HG03378 (cell line): ENCODE results near the gene ZNF554.
"Not testable (repeated sequence)": the region's sequence is repeated elsewhere in the genome, so short reads cannot be mapped to it uniquely, and the experiment has no call there.

Source experiments
- ATAC-seq: cut with Tn5 transposase; IDR thresholded peaks from one replicate; pipeline ENCODE4 v1.9.1; 2021; ENCODE audit warnings: mild to moderate bottlenecking, moderate library complexity; ENCODE audit not compliant: unreplicated experiment

The ZNF554 gene

DNA sequence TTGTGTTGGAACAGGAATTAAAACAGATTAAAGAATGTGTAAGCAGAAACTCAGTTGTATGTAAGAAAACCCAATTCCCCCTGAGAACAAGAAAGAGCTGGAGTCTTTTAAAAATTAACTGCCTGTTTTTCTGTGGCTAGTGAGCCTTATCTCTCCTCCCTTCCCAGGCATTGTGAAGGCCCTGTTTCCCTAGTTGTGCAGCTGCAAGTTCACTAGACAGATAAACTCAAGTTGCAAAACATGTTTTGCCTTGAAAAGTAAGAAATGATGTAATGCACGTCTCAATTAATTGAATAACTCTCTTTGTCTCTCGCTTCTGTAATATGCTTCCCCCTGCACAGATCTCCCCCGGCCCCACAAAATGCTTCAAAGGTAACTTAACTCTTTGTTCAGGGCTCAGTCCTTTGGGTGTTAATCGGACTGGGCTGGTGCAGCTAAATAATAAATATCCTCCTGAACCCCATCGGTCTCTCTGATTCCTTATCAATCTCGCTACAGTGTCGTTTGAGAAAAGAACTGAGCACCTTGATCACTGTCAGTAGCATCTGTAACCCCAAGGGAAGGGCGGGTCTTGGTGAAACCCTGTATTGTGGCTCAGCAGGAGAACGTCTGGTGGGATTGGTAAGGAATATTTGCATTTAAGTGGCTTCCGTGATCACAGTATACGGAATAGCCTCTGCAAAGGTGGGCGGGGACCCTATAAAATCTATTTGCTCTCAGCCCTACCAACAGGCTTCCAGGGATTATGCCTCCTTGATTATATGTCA is 45.8 kb downstream of the ZNF554 start:
- ATAC-seq: no peak

DNA sequence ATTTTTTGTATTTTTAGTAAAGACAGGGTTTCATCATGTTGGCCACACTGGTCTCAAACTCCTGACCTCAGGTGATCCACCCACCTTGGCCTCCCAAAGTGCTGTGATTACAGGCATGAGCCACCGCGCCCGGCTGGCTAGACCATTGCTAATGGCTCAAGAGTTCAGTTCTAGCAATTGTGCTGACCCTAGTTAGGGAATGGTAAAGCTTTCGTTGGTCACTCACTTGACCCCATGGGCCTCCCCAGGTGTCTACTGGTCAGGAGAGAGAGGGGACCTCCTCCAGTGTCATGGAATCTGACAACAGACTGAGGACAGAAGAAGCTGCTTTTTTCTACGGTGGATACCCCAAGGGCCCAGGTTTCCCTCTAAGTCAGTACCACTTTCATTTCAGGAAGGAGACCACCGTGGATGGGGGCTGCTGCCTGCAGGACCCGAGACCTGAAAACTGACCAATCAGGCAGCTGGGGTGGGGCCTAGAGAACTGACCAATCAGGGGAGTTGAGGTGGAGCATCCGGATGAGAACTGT is 46.9 kb downstream of the ZNF554 start:
- ATAC-seq: no peak

DNA sequence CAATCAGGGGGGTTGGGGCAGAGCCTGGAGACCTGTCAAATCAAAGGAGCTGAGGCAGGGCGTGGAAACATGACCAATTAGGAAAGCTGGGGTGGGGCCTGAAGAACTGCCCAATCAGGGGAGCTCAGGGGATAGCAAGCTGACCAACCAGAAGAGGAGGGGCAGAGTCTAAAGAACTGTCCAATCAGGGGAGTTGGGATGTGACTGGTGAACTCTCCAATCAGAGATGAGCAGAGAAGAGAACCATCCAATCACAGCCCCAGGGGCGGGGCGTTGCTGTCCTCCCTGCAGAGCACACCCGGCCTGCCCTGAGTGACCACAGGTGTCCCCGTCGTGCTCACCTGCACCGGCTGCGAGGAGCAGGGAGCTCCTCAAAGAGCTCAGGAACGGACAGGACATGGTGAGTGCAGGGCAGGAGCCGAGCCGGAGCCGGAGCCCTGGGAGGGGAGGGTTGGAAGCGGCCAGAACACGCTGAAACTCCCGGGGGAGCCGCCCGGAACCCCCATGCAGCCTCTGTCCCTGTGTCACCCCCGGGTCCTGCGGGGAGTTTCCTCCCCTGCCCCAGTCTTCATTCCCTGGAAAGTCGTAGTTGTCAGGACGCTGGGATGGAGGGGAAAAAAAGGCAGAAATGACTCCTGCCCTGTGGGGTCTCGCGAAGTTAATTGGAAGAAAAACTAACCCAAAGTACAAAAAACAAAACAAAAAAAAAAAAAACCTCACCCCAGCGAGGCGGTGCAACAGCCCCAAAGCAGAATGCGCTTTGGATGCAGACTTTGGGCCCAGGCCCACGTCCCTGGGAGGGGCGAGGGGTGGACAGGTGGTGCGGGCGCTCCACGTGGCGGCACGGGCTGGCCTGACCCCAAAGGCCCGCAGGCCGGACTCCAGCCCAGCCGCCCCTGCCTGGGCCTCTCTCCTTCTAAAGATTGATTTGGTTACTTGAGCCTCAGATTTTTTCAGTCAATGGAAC is 47.6 kb downstream of the ZNF554 start, which contains the start of gene ZNF556:
Gene ZNF556, plus strand, starts transcription at position 311 of the 967 bp plus-strand sequence. Its CDS starts 87 bp downstream, at position 398.
- no peak for ATAC-seq

DNA sequence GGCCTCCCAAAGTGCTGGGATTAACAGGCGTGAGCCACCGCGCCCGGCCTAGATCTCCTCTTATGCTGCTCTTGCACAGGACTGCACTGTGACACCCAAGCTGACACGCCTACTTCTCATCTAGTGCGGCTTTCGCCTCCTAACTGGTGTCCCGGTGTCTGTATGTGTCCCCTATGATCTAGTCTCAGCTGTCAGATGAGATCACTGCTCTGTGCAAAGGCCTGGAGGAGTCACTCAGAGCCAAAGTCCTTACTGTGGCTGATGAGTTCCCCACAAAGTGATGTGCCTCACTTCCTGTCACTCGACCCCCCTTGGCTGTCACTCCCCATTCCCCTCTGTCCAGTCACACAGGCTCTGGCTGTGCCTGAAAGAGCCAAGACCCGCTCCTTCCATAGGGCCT is 50.0 kb downstream of the ZNF554 start:
- no peak for ATAC-seq

DNA sequence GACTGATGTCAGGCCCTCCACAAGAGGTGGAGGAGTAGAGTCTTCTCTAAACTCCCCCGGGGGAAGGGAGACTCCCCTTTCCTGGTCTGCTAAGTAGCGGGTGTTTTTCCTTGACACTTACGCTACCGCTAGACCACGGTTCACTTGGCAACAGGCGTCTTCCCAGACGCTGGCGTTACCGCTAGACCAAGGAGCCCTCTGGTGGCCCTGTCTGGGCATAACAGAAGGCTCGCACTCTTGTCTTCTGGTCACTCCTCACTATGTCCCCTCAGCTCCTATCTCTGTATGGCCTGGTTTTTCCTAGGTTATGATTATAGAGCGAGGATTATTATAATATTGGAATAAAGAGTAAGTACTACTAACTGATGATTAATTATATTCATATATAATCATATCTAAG is 52.5 kb downstream of the ZNF554 start:
- ATAC-seq: not testable (repeated sequence)

DNA sequence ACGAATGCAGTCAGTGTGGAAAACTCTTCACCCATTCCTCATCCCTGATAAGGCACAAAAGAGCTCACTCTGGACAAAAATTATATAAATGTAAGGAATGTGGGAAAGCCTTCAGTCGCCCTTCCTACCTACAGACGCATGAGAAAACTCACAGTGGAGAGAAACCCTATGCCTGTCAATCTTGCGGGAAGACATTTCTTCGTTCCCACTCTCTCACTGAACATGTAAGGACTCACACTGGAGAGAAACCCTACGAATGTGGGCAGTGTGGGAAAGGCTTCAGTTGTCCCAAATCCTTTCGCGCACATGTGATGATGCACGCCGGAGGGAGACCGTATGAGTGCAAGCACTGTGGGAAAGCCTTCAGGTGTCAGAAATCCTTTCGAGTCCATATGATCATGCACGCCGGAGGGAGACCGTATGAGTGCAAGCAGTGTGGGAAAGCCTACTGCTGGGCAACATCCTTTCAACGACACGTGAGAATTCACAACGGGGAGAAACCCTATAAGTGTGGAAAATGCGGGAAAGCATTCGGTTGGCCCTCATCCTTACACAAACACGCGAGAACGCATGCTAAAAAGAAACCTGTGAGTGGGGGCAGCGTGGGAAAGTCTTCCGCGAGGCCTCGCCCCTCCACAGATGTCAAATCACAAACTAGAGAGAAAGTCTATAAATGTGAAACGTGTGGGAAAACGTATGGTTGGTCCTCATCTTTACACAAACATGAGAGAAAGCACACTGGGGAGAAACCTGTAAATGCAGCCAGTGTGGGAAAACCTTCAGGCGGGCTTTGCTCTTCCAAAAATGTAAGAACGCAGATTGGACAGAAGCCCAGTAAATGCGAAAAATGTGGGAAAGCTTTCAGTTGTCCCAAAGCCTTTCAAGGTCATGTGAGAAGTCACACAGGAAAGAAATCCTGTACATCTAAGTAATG is 58.0 kb downstream of the ZNF554 start:
- ATAC-seq: no peak

DNA sequence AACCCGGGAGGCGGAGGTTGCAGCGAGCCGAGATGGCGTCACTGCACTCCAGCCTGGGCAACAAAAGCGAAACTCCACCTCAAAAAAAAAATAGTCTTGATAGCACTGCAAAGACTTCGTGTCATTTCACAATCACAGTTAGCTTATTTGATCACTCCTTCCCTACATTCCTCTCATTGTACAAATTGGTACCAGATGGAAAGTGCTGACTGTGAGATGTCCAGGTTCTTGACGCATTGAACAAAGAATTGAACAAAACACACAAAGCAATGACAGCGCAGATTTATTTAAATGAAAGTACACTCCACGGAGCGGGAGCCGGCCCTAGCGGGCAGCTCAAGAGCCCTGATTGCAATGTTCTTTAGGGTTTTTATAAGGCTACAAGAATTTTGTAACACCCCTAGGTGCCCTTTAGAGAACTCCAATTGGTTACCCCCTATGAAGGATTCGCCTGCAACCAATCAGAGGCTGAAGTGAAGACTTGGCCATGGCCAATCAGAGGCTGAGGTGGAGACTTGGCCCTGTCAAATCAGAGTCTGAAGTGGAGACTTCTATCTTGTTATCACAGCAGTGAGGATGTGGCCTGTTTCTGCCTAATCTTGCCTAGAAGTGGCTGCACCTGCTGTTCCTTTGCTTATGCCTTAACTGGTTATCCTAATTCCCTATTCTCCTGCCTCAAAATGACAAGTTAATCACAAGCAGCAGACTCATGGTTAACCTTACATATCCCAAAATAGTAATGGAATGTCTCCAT is 64.2 kb downstream of the ZNF554 start:
- no peak for ATAC-seq

DNA sequence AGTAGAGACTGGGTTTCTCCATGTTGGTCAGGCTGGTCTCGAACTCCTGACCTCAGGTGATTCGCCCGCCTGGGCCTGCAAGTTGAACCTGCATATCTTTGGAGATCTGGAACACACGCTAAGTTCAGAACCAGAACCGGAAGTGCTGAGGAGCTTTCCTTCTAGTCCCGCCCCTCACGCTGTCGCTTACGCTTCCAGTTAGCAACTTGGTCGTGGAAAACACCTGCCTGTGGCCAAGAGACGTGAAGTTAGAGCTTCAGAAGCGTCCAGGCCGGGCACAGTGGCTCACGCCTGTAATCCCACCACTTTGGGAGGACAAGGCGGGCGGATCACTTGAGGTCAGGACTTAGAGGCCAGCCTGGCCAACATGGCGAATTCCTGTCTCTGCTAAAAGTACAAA is 66.1 kb downstream of the ZNF554 start:
- no peak for ATAC-seq
